HepG2 (cell line): ENCODE results near the gene KRTAP10-9.

Experiments used
- BCLAF1 ChIP-seq: fragments of 450-650 bp; IDR thresholded peaks from 2 replicates; pipeline ENCODE4 v1.6.1; 2017; ENCODE audit warnings: mild to moderate bottlenecking
- EP300 ChIP-seq, 3 experiments: sonication (generic) in 1 of 3; formaldehyde crosslinking in 1 of 3; IDR thresholded peaks; 2 replicates each; pipeline versions ENCODE4 v1.5.1 to v1.6.1; 2011 to 2020; ENCODE audit warnings: low read depth in 2 of 3, low read length in 2 of 3, borderline replicate concordance in 1 of 3, improper control_type of control experiment in 1 of 3, mild to moderate bottlenecking in 1 of 3, missing genetic modification reagents in 1 of 3, moderate library complexity in 1 of 3
- FOXC1 ChIP-seq: sonication (generic); formaldehyde crosslinking; IDR thresholded peaks from 2 replicates; pipeline ENCODE4 v1.8.0; 2022; ENCODE audit warnings: mild to moderate bottlenecking, missing genetic modification reagents, borderline replicate concordance
- KDM6A ChIP-seq: IDR thresholded peaks from 2 replicates; pipeline ENCODE4 v1.6.1; 2016; ENCODE audit warnings: low read depth
- MTA1 ChIP-seq: sonication (generic); formaldehyde crosslinking; IDR thresholded peaks from 2 replicates; pipeline ENCODE4 v1.4.0; 2020; ENCODE audit warnings: missing genetic modification reagents, mild to moderate bottlenecking, borderline replicate concordance
- NR2C2 ChIP-seq: sonication (generic); formaldehyde crosslinking; IDR thresholded peaks from 2 replicates; pipeline ENCODE4 v1.4.0; 2020; ENCODE audit warnings: missing genetic modification reagents, mild to moderate bottlenecking, moderate library complexity, borderline replicate concordance
- REST ChIP-seq, 2 experiments: IDR thresholded peaks; 2 replicates each; pipeline ENCODE4 v1.6.1; 2011 to 2012; ENCODE audit warnings: low read length in 2 of 2, borderline replicate concordance in 1 of 2, low read depth in 1 of 2, mild to moderate bottlenecking in 1 of 2, moderate library complexity in 1 of 2
- SETDB1 ChIP-seq: sonication (generic); formaldehyde crosslinking; IDR thresholded peaks from 2 replicates; pipeline ENCODE4 v1.5.1; 2020; ENCODE audit warnings: missing genetic modification reagents, mild to moderate bottlenecking, borderline replicate concordance
- SSRP1 ChIP-seq: IDR thresholded peaks from 2 replicates; pipeline ENCODE4 v1.6.1; 2016; ENCODE audit warnings: control low read depth
- ZBTB43 ChIP-seq: sonication (generic); formaldehyde crosslinking; conservative IDR thresholded peaks from 2 replicates; pipeline ENCODE4 v1.4.0; 2020; ENCODE audit warnings: missing genetic modification reagents
- ZNF329 ChIP-seq: sonication (generic); formaldehyde crosslinking; IDR thresholded peaks from 2 replicates; pipeline ENCODE4 v1.9.0; 2021; ENCODE audit warnings: low read depth, mild to moderate bottlenecking, missing genetic modification reagents
- ZSCAN21 ChIP-seq: sonication (generic); formaldehyde crosslinking; IDR thresholded peaks from 2 replicates; pipeline ENCODE4 v1.8.0; 2022; ENCODE audit warnings: mild to moderate bottlenecking, missing genetic modification reagents, moderate library complexity, borderline replicate concordance
- TF ChIP-seq, protein P1 (sequence below): sonication (generic); formaldehyde crosslinking; IDR thresholded peaks from 2 replicates; pipeline ENCODE4 v1.5.0; 2020; ENCODE audit warnings: mild to moderate bottlenecking, missing genetic modification reagents, moderate library complexity
- TF ChIP-seq, protein P2 (sequence below), 2 experiments: fragments of 450-650 bp in 1 of 2; sonication (generic) in 1 of 2; formaldehyde crosslinking; IDR thresholded peaks; 2 replicates each; pipeline versions ENCODE4 v1.5.0 to v1.8.0; 2020 to 2022; ENCODE audit warnings: mild to moderate bottlenecking in 1 of 2, missing genetic modification reagents in 1 of 2

GRCh38 chr21:44618504-44618903 is 8.4 kb upstream of the KRTAP10-9 start:
- no peak for TF ChIP-seq BCLAF1
- no peak for TF ChIP-seq NR2C2
- no peak for TF ChIP-seq ZNF329 (CRISPR knock-in tag)
- TF ChIP-seq, protein P1, sequence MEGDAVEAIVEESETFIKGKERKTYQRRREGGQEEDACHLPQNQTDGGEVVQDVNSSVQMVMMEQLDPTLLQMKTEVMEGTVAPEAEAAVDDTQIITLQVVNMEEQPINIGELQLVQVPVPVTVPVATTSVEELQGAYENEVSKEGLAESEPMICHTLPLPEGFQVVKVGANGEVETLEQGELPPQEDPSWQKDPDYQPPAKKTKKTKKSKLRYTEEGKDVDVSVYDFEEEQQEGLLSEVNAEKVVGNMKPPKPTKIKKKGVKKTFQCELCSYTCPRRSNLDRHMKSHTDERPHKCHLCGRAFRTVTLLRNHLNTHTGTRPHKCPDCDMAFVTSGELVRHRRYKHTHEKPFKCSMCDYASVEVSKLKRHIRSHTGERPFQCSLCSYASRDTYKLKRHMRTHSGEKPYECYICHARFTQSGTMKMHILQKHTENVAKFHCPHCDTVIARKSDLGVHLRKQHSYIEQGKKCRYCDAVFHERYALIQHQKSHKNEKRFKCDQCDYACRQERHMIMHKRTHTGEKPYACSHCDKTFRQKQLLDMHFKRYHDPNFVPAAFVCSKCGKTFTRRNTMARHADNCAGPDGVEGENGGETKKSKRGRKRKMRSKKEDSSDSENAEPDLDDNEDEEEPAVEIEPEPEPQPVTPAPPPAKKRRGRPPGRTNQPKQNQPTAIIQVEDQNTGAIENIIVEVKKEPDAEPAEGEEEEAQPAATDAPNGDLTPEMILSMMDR: peak; percentile 68
- TF ChIP-seq FOXC1 (CRISPR knock-in tag): no peak
- TF ChIP-seq ZSCAN21 (CRISPR knock-in tag): no peak
- no peak for TF ChIP-seq EP300 (IDR thresholded peaks at IDR 0.05; ENCODE audit: low read depth in 2 of 2, low read length in 2 of 2)
- TF ChIP-seq EP300 (CRISPR knock-in tag; IDR thresholded peaks at IDR 0.05; ENCODE audit: borderline replicate concordance): no peak
- no peak for TF ChIP-seq KDM6A (CRISPR knock-in tag)
- no peak for TF ChIP-seq ZBTB43 (CRISPR knock-in tag)
- TF ChIP-seq, protein P2, sequence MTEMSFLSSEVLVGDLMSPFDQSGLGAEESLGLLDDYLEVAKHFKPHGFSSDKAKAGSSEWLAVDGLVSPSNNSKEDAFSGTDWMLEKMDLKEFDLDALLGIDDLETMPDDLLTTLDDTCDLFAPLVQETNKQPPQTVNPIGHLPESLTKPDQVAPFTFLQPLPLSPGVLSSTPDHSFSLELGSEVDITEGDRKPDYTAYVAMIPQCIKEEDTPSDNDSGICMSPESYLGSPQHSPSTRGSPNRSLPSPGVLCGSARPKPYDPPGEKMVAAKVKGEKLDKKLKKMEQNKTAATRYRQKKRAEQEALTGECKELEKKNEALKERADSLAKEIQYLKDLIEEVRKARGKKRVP (CRISPR knock-in tag; IDR thresholded peaks at IDR 0.05): no peak
- no peak for TF ChIP-seq SSRP1 (CRISPR knock-in tag)
- TF ChIP-seq SETDB1: no peak
- TF ChIP-seq REST (IDR thresholded peaks at IDR 0.05; ENCODE audit: borderline replicate concordance in 1 of 2, low read depth in 1 of 2, low read length in 2 of 2): no peak
- no peak for TF ChIP-seq MTA1 (CRISPR knock-in tag)
